IMR-90 (cell line): ENCODE measurements around the gene FSD1. TPM values are rescaled to one million over a fixed set of nuclear protein-coding genes. Genes with fewer than 3 reads are reported as not detected.
A peak's percentile ranks its signal among the peaks of the same experiment; 100 is the strongest.

Experiments
- ATAC-seq: fragments of 200-7000 bp; cut with Tn5 transposase; 2 replicates; pipeline ENCODE4 v1.9.1; 2020; ENCODE audit warnings: low read depth, mild to moderate bottlenecking, moderate library complexity
- BruUV-seq: library from RNA; stranded (reverse); fragments of 400-500 nt; replicated peaks from 2 replicates; lab custom pipeline; 2021; lab: Mats Ljungman, UMichigan
- CTCF ChIA-PET: fragments of 300-600 bp; formaldehyde crosslinking; extraction: SDS; loops from one replicate; lab custom pipeline; 2021; ENCODE audit warnings: antibody characterized with exemption; lab: Yijun Ruan, JAX
- POLR2A ChIA-PET: fragments of 300-600 bp; sonication (Branson Sonifier 250); formaldehyde crosslinking; loops from one replicate; lab custom pipeline; 2022; ENCODE audit warnings: antibody characterized with exemption; ENCODE audit not compliant: unreplicated experiment; lab: Charles Lee
- DNase-seq: peaks from one replicate; pipeline ENCODE4 v3.0.0; 2013
- H2AFZ ChIP-seq: replicated peaks from 2 replicates; pipeline ENCODE3; 2013; ENCODE audit warnings: low read length, mild to moderate bottlenecking; ENCODE audit not compliant: poor library complexity
- H2AK5ac ChIP-seq: 2 replicates; pipeline ENCODE4 v1.6.1; 2013; ENCODE audit warnings: low read depth, low read length, inconsistent platforms
- H2AK9ac ChIP-seq: replicated peaks from 2 replicates; pipeline ENCODE3; 2013; ENCODE audit warnings: mild to moderate bottlenecking, low read depth, low read length, moderate library complexity; ENCODE audit not compliant: poor library complexity
- H2BK120ac ChIP-seq: 2 replicates; pipeline ENCODE4 v1.6.1; 2013; ENCODE audit warnings: low read depth, low read length, inconsistent platforms
- H2BK15ac ChIP-seq: 3 replicates; pipeline ENCODE4 v1.6.1; 2013; ENCODE audit warnings: low read depth, low read length, inconsistent platforms
- H2BK20ac ChIP-seq: 2 replicates; pipeline ENCODE4 v1.6.1; 2013; ENCODE audit warnings: low read depth, mild to moderate bottlenecking, inconsistent platforms, low read length, moderate library complexity
- H2BK5ac ChIP-seq: 2 replicates; pipeline ENCODE4 v1.6.1; 2013; ENCODE audit warnings: mild to moderate bottlenecking, low read depth, low read length, inconsistent platforms; ENCODE audit not compliant: poor library complexity, severe bottlenecking
- H3K14ac ChIP-seq: replicated peaks from 2 replicates; pipeline ENCODE4 v1.6.1; 2013; ENCODE audit warnings: low read depth, low read length, inconsistent platforms
- H3K18ac ChIP-seq: 2 replicates; pipeline ENCODE4 v1.6.1; 2013; ENCODE audit warnings: low read depth, low read length, control low read depth
- H3K23ac ChIP-seq: 2 replicates; pipeline ENCODE4 v1.6.1; 2013; ENCODE audit warnings: low read depth, low read length, inconsistent platforms
- H3K27ac ChIP-seq: 2 replicates; pipeline ENCODE4 v1.5.1; 2013; ENCODE audit warnings: mild to moderate bottlenecking, control low read depth, low read length; ENCODE audit not compliant: insufficient read depth
- H3K27me3 ChIP-seq: 2 replicates; pipeline ENCODE4 v1.6.1; 2013; ENCODE audit warnings: low read length; ENCODE audit not compliant: control insufficient read depth, insufficient read depth
- H3K36me3 ChIP-seq: 2 replicates; pipeline ENCODE4 v1.6.1; 2013; ENCODE audit warnings: low read length, mixed read lengths; ENCODE audit not compliant: control insufficient read depth, insufficient read depth
- H3K4ac ChIP-seq: 2 replicates; pipeline ENCODE4 v1.6.1; 2013; ENCODE audit warnings: low read depth, low read length, inconsistent platforms
- H3K4me1 ChIP-seq: 2 replicates; pipeline ENCODE4 v1.6.1; 2013; ENCODE audit warnings: low read length, mixed read lengths; ENCODE audit not compliant: control insufficient read depth, insufficient read depth
- H3K4me2 ChIP-seq: 2 replicates; pipeline ENCODE4 v1.6.1; 2013; ENCODE audit warnings: low read depth, mild to moderate bottlenecking, control low read depth, low read length, moderate library complexity
- H3K4me3 ChIP-seq: 2 replicates; pipeline ENCODE4 v1.5.1; 2013; ENCODE audit warnings: low read depth, mild to moderate bottlenecking, control low read depth, low read length, moderate library complexity; ENCODE audit not compliant: insufficient read depth
- H3K56ac ChIP-seq: 2 replicates; pipeline ENCODE4 v1.6.1; 2013; ENCODE audit warnings: low read length, inconsistent platforms; ENCODE audit not compliant: insufficient read depth; ENCODE audit errors: extremely low read depth
- H3K79me1 ChIP-seq, 2 experiments: 2 replicates each; pipeline ENCODE4 v1.6.1; 2013; ENCODE audit warnings: low read length in 2 of 2, inconsistent platforms in 1 of 2, low read depth in 1 of 2
- H3K9ac ChIP-seq: 2 replicates; pipeline ENCODE4 v1.6.1; 2013; ENCODE audit warnings: low read depth, low read length, control low read depth
- H3K9me1 ChIP-seq: 2 replicates; pipeline ENCODE4 v1.6.1; 2013; ENCODE audit warnings: low read length, inconsistent platforms; ENCODE audit not compliant: insufficient read depth
- H3K9me3 ChIP-seq: 2 replicates; pipeline ENCODE4 v1.6.1; 2013; ENCODE audit warnings: low read length; ENCODE audit not compliant: control insufficient read depth, insufficient read depth
- H4K20me1 ChIP-seq: 2 replicates; pipeline ENCODE4 v1.6.1; 2013; ENCODE audit warnings: low read length, inconsistent platforms; ENCODE audit not compliant: insufficient read depth
- H4K5ac ChIP-seq: 2 replicates; pipeline ENCODE4 v1.6.1; 2013; ENCODE audit warnings: mild to moderate bottlenecking, low read depth, low read length, control low read depth
- H4K8ac ChIP-seq, 2 experiments: 2 replicates each; pipeline ENCODE4 v1.6.1; 2013; ENCODE audit warnings: low read depth in 2 of 2, low read length in 2 of 2, control low read depth in 1 of 2, inconsistent platforms in 1 of 2
- H4K91ac ChIP-seq: 2 replicates; pipeline ENCODE4 v1.6.1; 2013; ENCODE audit warnings: low read depth, low read length, inconsistent platforms; ENCODE audit not compliant: insufficient read depth
- CEBPB ChIP-seq: IDR thresholded peaks from 2 replicates; pipeline ENCODE4 v1.6.1; 2012; ENCODE audit warnings: low read depth, low read length, improper control_type of control experiment
- ELK1 ChIP-seq: fragments of 150-350 bp; IDR thresholded peaks from 2 replicates; pipeline ENCODE4 v1.6.1; 2016; ENCODE audit warnings: low read depth, mild to moderate bottlenecking, low read length, moderate library complexity, borderline replicate concordance
- FOS ChIP-seq: fragments of 150-350 bp; IDR thresholded peaks from 2 replicates; pipeline ENCODE4 v1.6.1; 2016; ENCODE audit warnings: low read depth, low read length
- NFE2L2 ChIP-seq: fragments of 150-350 bp; IDR thresholded peaks from 2 replicates; pipeline ENCODE4 v1.6.1; 2016; ENCODE audit warnings: low read depth, mild to moderate bottlenecking, low read length
- RCOR1 ChIP-seq: IDR thresholded peaks from 2 replicates; pipeline ENCODE4 v1.6.1; 2012; ENCODE audit warnings: mild to moderate bottlenecking, low read length, improper control_type of control experiment; ENCODE audit not compliant: insufficient replicate concordance
- WGBS, 2 experiments: methylation state at CpG; one replicate each; pipeline versions ENCODE4 v1.1.5 to v1.1.7; 2013; ENCODE audit warnings: missing lambda C conversion rate in 2 of 2; ENCODE audit not compliant: insufficient read length in 1 of 2; ENCODE audit errors: extremely low coverage in 2 of 2; 5-methylcytosine and 5-hydroxymethylcytosine counted together
- dilution Hi-C: fragments of 300-500 bp; cut with HindIII; formaldehyde crosslinking; loops from one replicate; pipeline ENCODE4 v1.14.3; 2018; ENCODE audit warnings: low sequenced_read_pairs; ENCODE audit not compliant: unreplicated experiment
- in situ Hi-C: fragments of 300-500 bp; cut with MboI; formaldehyde crosslinking; loops from 3 replicates; pipeline ENCODE4 v1.14.3; 2019; ENCODE audit warnings: low sequenced_read_pairs, inconsistent platforms, mixed read lengths
- intact Hi-C: fragments of 100-400 bp; cut with micrococcal nuclease; formaldehyde crosslinking; loops from 2 replicates; pipeline ENCODE4 v1.10.0; 2022
- polyA plus RNA-seq, 3 experiments: library from polyadenylated mRNA; depleted of rRNA; stranded (reverse); fragments of >200 nt; gene quantifications; 2 replicates each; pipeline ENCODE4 v1.2.3, GENCODE V29; 2012; ENCODE audit warnings: low replicate concordance in 1 of 3
- total RNA-seq: library from RNA; depleted of rRNA; stranded (reverse); fragments of >200 nt; gene quantifications from 2 replicates; pipeline ENCODE4 v1.2.3, GENCODE V29; 2012

Gene FSD1
- total and polyA plus RNA-seq, 2 of the 4 experiments (the other 2 are of a cell fraction), result 17.4 to 24.4 TPM

GRCh38 chr19:4334929-4335570, 30.7 kb downstream of the FSD1 start:
- CTCF ChIA-PET, result no interaction called here
- Histone ChIP-seq H3K4me2 (no peak overlapping the region), H4K20me1 (no peaks in the 10 kb centered on the region), H3K18ac (no peak overlapping the region), H3K4me3 (no peak overlapping the region), H2BK20ac (no peak overlapping the region), H2BK15ac (no peak overlapping the region), H3K27ac (no peak overlapping the region), H3K23ac (no peak overlapping the region), H3K79me1 (no peaks in the 10 kb centered on the region), H3K36me3 (no peaks in the 10 kb centered on the region), H2BK120ac (no peak overlapping the region), H3K9me3 (no peaks in the 10 kb centered on the region), H4K5ac (no peak overlapping the region), H3K9ac (no peak overlapping the region), H3K4me1 (peaks cover 4% of the 10 kb centered on the region; the same call in 1 of the 2 replicates), H3K27me3 (no peaks in the 10 kb centered on the region), H3K4ac (no peak overlapping the region), H4K91ac (no peak overlapping the region), H2AK9ac (no peak overlapping the region), H2BK5ac (peak overlapping the region; percentile 26), H2AK5ac (no peak overlapping the region), H3K56ac (no peak overlapping the region), H3K14ac (no peak overlapping the region), H3K9me1 (0 out of 2 replicates have a peak, but pooled peaks cover 2% of the 10 kb centered on the region), H4K8ac (no peak overlapping the region), H2AFZ (peak overlapping the region; percentile 23)
- POLR2A ChIA-PET, result no interaction called here
- in situ Hi-C loops (no loop called here), dilution Hi-C loops (no loop called here), intact Hi-C loops (no loop called here)
- TF ChIP-seq RCOR1 (no peak), CEBPB (no peak), NFE2L2 (no peak), ELK1 (no peak), FOS (no peak)
- no TSS peak for BruUV-seq
- 90 to 100% methylated on average over 4 to 7 of the region's 7 CpGs for WGBS, 2 experiments
- no peak for ATAC-seq
- DNase-seq, result no peak
